ENCODE measurements around the gene SNAPC1. TPM values are rescaled to one million over a fixed set of nuclear protein-coding genes. Genes with fewer than 3 reads are reported as not detected.

The SNAPC1 gene
- total and polyA plus RNA-seq, 12 donors, result 3.2 to 12.7 (median 7.5) TPM

DNA sequence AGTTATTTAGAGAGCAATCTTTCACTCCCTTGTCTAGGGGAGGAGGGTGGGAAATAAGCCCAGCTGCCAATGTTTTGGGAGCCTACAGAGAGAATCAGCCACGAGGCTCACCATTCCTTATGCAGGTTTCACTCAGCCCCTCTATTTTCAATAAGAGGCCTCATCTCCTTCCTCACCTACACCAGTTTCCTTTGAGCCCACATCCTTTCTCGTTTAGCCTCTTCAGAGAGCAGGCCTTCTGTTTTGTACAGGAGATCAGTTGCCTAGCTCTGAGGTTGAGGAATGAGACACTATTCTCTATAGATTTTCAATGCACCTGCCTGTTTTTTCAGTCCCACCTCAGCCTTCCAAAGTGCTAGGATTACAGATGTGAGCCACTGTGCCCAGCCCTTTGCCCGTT lies 17.9 kb downstream of the SNAPC1 start:
- WGBS, 4 donors, result 59 to 92% (median 85%) methylated on average over 3 of the region's 3 CpGs
- intact Hi-C loops (cut with DNase I), result no loop called here
- peaks cover 0 to 27% of the 10 kb centered on the region in 2 donors for H3K36me3 ChIP-seq (replicated peaks in 1 of 2)

DNA sequence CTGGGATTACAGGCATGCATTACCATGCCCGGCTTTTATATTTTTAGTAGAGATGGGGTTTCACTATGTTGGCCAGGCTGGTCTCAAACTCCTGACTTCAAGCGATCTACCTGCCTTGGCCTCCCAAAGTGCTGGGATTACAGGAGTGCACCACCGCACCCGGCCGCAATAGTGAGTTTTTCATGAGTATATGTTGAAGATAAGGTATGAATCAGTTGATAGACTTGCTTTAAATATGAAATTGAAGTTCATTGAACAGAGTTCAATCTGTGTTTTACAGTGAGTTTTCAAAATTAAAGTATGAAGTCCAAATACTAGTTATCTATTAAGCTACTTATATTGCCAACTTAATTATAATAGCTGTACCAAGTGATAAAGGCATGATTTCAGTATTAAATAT lies 35.1 kb downstream of the SNAPC1 start:
- Histone ChIP-seq H3K27me3 (no peaks in the 10 kb centered on the region), H3K36me3 (replicated peaks in 1 of 2) (no peaks in the 10 kb centered on the region), H3K4me3 (no peak overlapping the region), H3K27ac (no peak overlapping the region), H3K4me1 (replicated peaks in 1 of 2) (no peaks in the 10 kb centered on the region), H3K9me3 (replicated peaks in 1 of 3) (no peaks in the 10 kb centered on the region)
- 95 to 98% (median 97%) methylated on average over 5 of the region's 5 CpGs for WGBS, 4 donors
- no peak for TF ChIP-seq POLR2A (IDR thresholded peaks at IDR 0.05)
- TF ChIP-seq, protein P1, sequence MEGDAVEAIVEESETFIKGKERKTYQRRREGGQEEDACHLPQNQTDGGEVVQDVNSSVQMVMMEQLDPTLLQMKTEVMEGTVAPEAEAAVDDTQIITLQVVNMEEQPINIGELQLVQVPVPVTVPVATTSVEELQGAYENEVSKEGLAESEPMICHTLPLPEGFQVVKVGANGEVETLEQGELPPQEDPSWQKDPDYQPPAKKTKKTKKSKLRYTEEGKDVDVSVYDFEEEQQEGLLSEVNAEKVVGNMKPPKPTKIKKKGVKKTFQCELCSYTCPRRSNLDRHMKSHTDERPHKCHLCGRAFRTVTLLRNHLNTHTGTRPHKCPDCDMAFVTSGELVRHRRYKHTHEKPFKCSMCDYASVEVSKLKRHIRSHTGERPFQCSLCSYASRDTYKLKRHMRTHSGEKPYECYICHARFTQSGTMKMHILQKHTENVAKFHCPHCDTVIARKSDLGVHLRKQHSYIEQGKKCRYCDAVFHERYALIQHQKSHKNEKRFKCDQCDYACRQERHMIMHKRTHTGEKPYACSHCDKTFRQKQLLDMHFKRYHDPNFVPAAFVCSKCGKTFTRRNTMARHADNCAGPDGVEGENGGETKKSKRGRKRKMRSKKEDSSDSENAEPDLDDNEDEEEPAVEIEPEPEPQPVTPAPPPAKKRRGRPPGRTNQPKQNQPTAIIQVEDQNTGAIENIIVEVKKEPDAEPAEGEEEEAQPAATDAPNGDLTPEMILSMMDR (IDR thresholded peaks at IDR 0.05), result no peak
- DNase-seq, result no peak
- intact Hi-C loops (cut with DNase I), result no loop called here

More for the DNA sequence above, 17.9 kb downstream of the SNAPC1 start:
- peaks cover 0 to 6% of the 10 kb centered on the region in 2 donors for H3K4me1 ChIP-seq (replicated peaks in 1 of 2)
- no peaks in the 10 kb centered on the region for H3K27me3 ChIP-seq
- H3K9me3 ChIP-seq (replicated peaks in 1 of 3), result no peaks in the 10 kb centered on the region
- H3K27ac ChIP-seq, result no peak overlapping the region
- H3K4me3 ChIP-seq, result no peak overlapping the region
- TF ChIP-seq, protein P1 (IDR thresholded peaks at IDR 0.05), result no peak
- no peak for TF ChIP-seq POLR2A (IDR thresholded peaks at IDR 0.05)
- DNase-seq, result no peak

DNA sequence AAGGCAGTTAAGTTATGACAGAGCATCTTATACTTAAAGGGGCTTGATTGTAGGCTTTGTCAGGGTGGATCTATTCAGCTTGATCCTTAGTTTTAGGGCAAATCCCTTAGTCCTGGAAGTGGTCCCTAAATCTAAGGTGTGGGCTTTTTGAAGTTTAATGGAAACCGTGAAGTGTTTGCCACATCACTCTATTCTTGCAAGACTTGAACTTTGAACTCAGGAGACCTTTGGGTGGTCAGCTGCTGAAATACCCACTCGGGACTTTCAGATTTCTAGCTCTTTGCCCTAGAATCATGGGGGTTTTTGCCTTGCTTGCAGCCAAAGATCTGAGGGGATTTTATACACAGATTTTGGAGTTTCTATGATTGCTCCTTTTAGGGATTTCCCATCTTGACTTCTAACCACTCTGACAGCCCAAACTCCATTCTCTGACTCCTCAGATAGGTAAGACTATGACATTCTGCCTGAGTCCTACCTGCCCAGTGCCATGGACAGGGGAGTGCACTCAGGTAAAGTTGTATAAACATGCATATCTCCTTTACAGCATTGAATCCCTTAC lies 39.9 kb downstream of the SNAPC1 start:
- no peaks in the 10 kb centered on the region for H3K9me3 ChIP-seq (replicated peaks in 1 of 3)
- TF ChIP-seq, protein P1 (IDR thresholded peaks at IDR 0.05), result no peak
- TF ChIP-seq POLR2A (IDR thresholded peaks at IDR 0.05), result no peak
- no peak overlapping the region for H3K4me3 ChIP-seq
- H3K27me3 ChIP-seq, result no peaks in the 10 kb centered on the region
- no peak for DNase-seq
- no peak overlapping the region for H3K27ac ChIP-seq
- no peaks in the 10 kb centered on the region for H3K36me3 ChIP-seq (replicated peaks in 1 of 2)
- intact Hi-C loops (cut with DNase I), result no loop called here
- 75 to 90% (median 87%) methylated on average over 2 of the region's 2 CpGs for WGBS, 4 donors
- H3K4me1 ChIP-seq (replicated peaks in 1 of 2), result no peaks in the 10 kb centered on the region

DNA sequence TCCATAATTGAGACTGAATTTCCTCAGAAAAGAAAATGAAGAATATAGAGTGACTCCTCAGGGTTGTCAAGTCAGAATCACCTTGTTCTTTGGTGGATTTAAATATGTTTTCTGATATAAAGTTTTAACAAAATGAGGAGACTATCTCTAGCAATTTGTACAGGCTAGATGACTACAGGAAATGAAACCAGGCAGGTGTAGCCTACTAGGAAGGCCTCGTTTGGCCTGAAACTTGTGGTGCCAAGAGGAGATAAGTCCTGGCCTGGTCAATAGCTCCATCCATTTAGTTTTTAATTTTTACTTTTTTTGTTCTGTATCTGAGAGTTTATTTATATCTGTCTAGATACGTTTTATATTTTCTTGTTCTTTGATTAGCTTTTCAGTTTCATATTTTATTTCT lies 41.5 kb downstream of the SNAPC1 start:
- WGBS, 4 donors, result 62 to 89% (median 72%) methylated on average over 2 of the region's 2 CpGs
- TF ChIP-seq, protein P1 (IDR thresholded peaks at IDR 0.05), result no peak
- H3K4me1 ChIP-seq (replicated peaks in 1 of 2), result no peaks in the 10 kb centered on the region
- H3K9me3 ChIP-seq (replicated peaks in 1 of 3), result no peaks in the 10 kb centered on the region
- intact Hi-C loops (cut with DNase I), result no loop called here
- no peak overlapping the region for H3K27ac ChIP-seq
- no peaks in the 10 kb centered on the region for H3K36me3 ChIP-seq (replicated peaks in 1 of 2)
- no peak for DNase-seq
- H3K27me3 ChIP-seq, result no peaks in the 10 kb centered on the region
- H3K4me3 ChIP-seq, result no peak overlapping the region
